ENCODE results near the gene PLD6.
A peak's percentile ranks its signal among the peaks of the same experiment; 100 is the strongest.
"Not testable (repeated sequence)": the region's sequence is repeated elsewhere in the genome, so short reads cannot be mapped to it uniquely, and the experiment has no call there.

PLD6 gene, protein sequence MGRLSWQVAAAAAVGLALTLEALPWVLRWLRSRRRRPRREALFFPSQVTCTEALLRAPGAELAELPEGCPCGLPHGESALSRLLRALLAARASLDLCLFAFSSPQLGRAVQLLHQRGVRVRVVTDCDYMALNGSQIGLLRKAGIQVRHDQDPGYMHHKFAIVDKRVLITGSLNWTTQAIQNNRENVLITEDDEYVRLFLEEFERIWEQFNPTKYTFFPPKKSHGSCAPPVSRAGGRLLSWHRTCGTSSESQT

GRCh38 chr17:17206124-17206912, at the start of gene PLD6:
Gene PLD6 (minus strand): TSS chr17:17206333. CDS start chr17:17206286, 47 bp downstream.
- Histone ChIP-seq H3K27me3 (no peaks in the 10 kb centered on the region), H3K4me1 (peaks cover 55% of the 10 kb centered on the region), H3K36me3 (peaks cover 32% of the 10 kb centered on the region), H4K20me1 (peaks cover 31% of the 10 kb centered on the region), H3K4me3 (peak within 1 kb of the TSS; percentile 71), H3K27ac (peak within 1 kb of the TSS; percentile 96), H3K9me3 (no peaks in the 10 kb centered on the region), H3K9ac (peak within 1 kb of the TSS; percentile 85), H3K4me2 (peak within 1 kb of the TSS; percentile 99)
- TF ChIP-seq Cebpa-rat (IDR thresholded peaks at IDR 0.05) = no peak

DNA sequence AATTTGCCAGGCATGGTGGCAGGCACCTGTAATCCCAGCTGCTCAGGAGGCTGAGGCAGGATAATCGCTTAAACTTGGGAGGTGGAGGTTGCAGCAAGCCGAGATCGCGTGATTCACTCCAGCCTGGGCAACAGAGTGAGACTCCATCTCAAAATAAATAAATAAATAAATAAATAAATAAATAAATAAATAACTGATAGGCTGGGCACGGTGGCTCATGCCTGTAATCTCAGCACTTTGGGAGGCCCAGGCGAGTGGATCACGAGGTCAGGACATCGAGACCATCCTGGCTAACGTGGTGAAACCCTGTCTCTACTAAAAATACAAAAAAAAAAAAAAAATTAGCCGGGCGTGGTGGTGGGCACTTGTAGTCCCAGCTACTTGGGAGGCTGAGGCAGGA, 49.6 kb upstream of the PLD6 start:
- H3K27me3 ChIP-seq, H3K4me1 ChIP-seq, H3K9ac ChIP-seq, H3K9me3 ChIP-seq, H3K27ac ChIP-seq, H3K4me2 ChIP-seq, H3K4me3 ChIP-seq: not testable (repeated sequence)
- H4K20me1 ChIP-seq = peaks cover 21% of the 10 kb centered on the region
- H3K36me3 ChIP-seq = peaks cover 100% of the 10 kb centered on the region

GRCh38 chr17:17254036-17254435, 47.9 kb upstream of the PLD6 start:
- Histone ChIP-seq H3K36me3 (peaks cover 100% of the 10 kb centered on the region), H3K9me3 (no peaks in the 10 kb centered on the region), H3K4me3 (no peak overlapping the region), H3K4me1 (no peaks in the 10 kb centered on the region), H3K4me2 (no peak overlapping the region), H3K27me3 (no peaks in the 10 kb centered on the region), H3K27ac (no peak overlapping the region), H3K9ac (no peak overlapping the region), H4K20me1 (peaks cover 15% of the 10 kb centered on the region)
- no peak for TF ChIP-seq Cebpa-rat (IDR thresholded peaks at IDR 0.05)

DNA sequence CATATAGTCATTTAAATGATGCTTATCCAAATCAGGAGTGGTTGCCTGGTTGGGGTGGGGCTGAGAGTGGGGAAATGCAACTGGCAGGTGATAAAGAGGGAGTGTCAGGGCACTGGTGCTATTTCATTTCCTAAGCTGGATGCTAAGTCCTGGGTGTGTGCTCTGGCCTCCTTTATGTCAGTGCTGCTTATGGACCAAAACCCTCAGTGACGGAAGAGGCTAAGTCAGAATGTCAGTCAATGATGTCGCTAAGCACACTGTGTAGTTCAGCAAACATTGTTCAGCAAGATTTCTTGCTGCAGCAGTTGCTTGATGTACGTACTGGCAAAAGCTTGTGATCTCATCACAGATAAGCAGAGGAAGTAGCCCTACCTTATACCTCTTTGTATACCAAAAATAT, 47.3 kb upstream of the PLD6 start:
- Histone ChIP-seq H3K9ac (no peak overlapping the region), H3K36me3 (peaks cover 100% of the 10 kb centered on the region), H4K20me1 (peaks cover 15% of the 10 kb centered on the region), H3K4me3 (no peak overlapping the region), H3K27ac (no peak overlapping the region), H3K4me1 (no peaks in the 10 kb centered on the region), H3K27me3 (no peaks in the 10 kb centered on the region), H3K4me2 (no peak overlapping the region), H3K9me3 (no peaks in the 10 kb centered on the region)
- no peak for TF ChIP-seq Cebpa-rat (IDR thresholded peaks at IDR 0.05)

GRCh38 chr17:17252149-17252661, 46.1 kb upstream of the PLD6 start:
- no peak for TF ChIP-seq Cebpa-rat (IDR thresholded peaks at IDR 0.05)
- no peak overlapping the region for H3K9ac ChIP-seq
- no peak overlapping the region for H3K4me2 ChIP-seq
- peaks cover 100% of the 10 kb centered on the region for H3K36me3 ChIP-seq
- H3K9me3 ChIP-seq = no peaks in the 10 kb centered on the region
- H4K20me1 ChIP-seq = peaks cover 26% of the 10 kb centered on the region
- H3K4me3 ChIP-seq = no peak overlapping the region
- H3K27ac ChIP-seq = no peak overlapping the region
- no peaks in the 10 kb centered on the region for H3K4me1 ChIP-seq
- H3K27me3 ChIP-seq = no peaks in the 10 kb centered on the region

- H3K4me3 ChIP-seq = no peak overlapping the region
- H3K4me1 ChIP-seq = no peaks in the 10 kb centered on the region
- H3K36me3 ChIP-seq = peaks cover 77% of the 10 kb centered on the region
- H4K20me1 ChIP-seq = peaks cover 13% of the 10 kb centered on the region; the same call in 1 of the 2 replicates
- H3K4me2 ChIP-seq = no peak overlapping the region
- H3K27ac ChIP-seq = no peak overlapping the region
- H3K9me3 ChIP-seq = no peaks in the 10 kb centered on the region
- no peak for TF ChIP-seq Cebpa-rat (IDR thresholded peaks at IDR 0.05)
- no peaks in the 10 kb centered on the region for H3K27me3 ChIP-seq
- H3K9ac ChIP-seq = no peak overlapping the region
Observed at GRCh38 chr17:17246879-17247278, 40.7 kb upstream of the PLD6 start.

GRCh38 chr17:17243163-17243562, 37.0 kb upstream of the PLD6 start:
- Histone ChIP-seq H4K20me1 (peaks cover 9% of the 10 kb centered on the region; the same call in 1 of the 2 replicates), H3K27ac (no peak overlapping the region), H3K4me3 (no peak overlapping the region), H3K9ac (no peak overlapping the region), H3K36me3 (peaks cover 40% of the 10 kb centered on the region), H3K4me1 (peaks cover 18% of the 10 kb centered on the region), H3K4me2 (no peak overlapping the region), H3K9me3 (no peaks in the 10 kb centered on the region), H3K27me3 (no peaks in the 10 kb centered on the region)
- no peak for TF ChIP-seq Cebpa-rat (IDR thresholded peaks at IDR 0.05)

GRCh38 chr17:17242246-17242645, 36.1 kb upstream of the PLD6 start:
- H3K4me2 ChIP-seq = no peak overlapping the region
- peaks cover 21% of the 10 kb centered on the region for H3K4me1 ChIP-seq
- no peaks in the 10 kb centered on the region for H3K27me3 ChIP-seq
- peaks cover 31% of the 10 kb centered on the region for H3K36me3 ChIP-seq
- no peak overlapping the region for H3K4me3 ChIP-seq
- no peaks in the 10 kb centered on the region for H4K20me1 ChIP-seq
- H3K9me3 ChIP-seq = no peaks in the 10 kb centered on the region
- no peak overlapping the region for H3K27ac ChIP-seq
- H3K9ac ChIP-seq = no peak overlapping the region
- no peak for TF ChIP-seq Cebpa-rat (IDR thresholded peaks at IDR 0.05)

DNA sequence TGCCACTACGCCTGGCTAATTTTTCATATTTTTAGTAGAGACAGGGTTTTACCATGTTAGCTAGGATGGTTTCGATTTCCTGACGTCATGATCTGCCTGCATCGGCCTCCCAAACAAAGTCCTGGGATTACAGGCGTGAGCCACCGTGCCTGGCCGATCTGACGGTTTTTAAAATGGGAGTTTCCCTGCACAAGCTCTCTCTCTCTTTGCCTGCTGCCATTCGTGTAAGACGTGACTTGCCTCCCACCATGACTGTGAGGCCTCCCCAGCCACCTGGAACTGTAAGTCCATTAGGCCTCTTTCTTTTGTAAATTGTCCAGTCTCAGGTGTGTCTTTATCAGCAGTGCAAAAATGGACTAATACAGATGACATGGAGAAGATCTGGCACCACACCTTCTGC, 35.5 kb upstream of the PLD6 start:
- Histone ChIP-seq H4K20me1 (no peaks in the 10 kb centered on the region), H3K9ac (no peak overlapping the region), H3K4me2 (no peak overlapping the region), H3K27me3 (no peaks in the 10 kb centered on the region), H3K36me3 (peaks cover 25% of the 10 kb centered on the region), H3K4me1 (peaks cover 21% of the 10 kb centered on the region), H3K4me3 (no peak overlapping the region), H3K9me3 (no peaks in the 10 kb centered on the region), H3K27ac (no peak overlapping the region)
- no peak for TF ChIP-seq Cebpa-rat (IDR thresholded peaks at IDR 0.05)

GRCh38 chr17:17239832-17240231, 33.7 kb upstream of the PLD6 start:
- Histone ChIP-seq H3K27ac (no peak overlapping the region), H3K4me1 (peaks cover 37% of the 10 kb centered on the region), H4K20me1 (peaks cover 18% of the 10 kb centered on the region), H3K4me3 (no peak overlapping the region), H3K27me3 (no peaks in the 10 kb centered on the region), H3K4me2 (no peak overlapping the region), H3K36me3 (peaks cover 7% of the 10 kb centered on the region; the same call in 1 of the 2 replicates), H3K9ac (no peak overlapping the region), H3K9me3 (no peaks in the 10 kb centered on the region)
- no peak for TF ChIP-seq Cebpa-rat (IDR thresholded peaks at IDR 0.05)

Measured in BLaER1 (cell line).